GM19193 (cell line): Measurements from ENCODE around the gene NSMCE3.

Source experiments
- POLR2A ChIP-seq: IDR thresholded peaks from 4 replicates; pipeline ENCODE4 v1.6.1; 2011; ENCODE audit not compliant: insufficient read depth, insufficient read length; ENCODE audit errors: extremely low read depth

The NSMCE3 gene

GRCh38 chr15:29269485-29270168, at the start of gene NSMCE3:
TSS of gene NSMCE3 (minus strand) at chr15:29269822. CDS start at chr15:29269705, 117 bp downstream.
- TF ChIP-seq POLR2A = peak; percentile 90

GRCh38 chr15:29316422-29316821, 46.8 kb upstream of the NSMCE3 start:
- TF ChIP-seq POLR2A = no peak

GRCh38 chr15:29312387-29312786, 42.8 kb upstream of the NSMCE3 start:
- no peak for TF ChIP-seq POLR2A

- TF ChIP-seq POLR2A = no peak
These were observed 42.1 kb upstream of the NSMCE3 start for GRCh38 chr15:29311696-29312095.

GRCh38 chr15:29309139-29309538, 39.5 kb upstream of the NSMCE3 start:
- no peak for TF ChIP-seq POLR2A

- TF ChIP-seq POLR2A = no peak
These were observed 38.7 kb upstream of the NSMCE3 start for GRCh38 chr15:29308299-29308698.

- TF ChIP-seq POLR2A = no peak
These were observed 35.9 kb upstream of the NSMCE3 start for GRCh38 chr15:29305556-29305955.

GRCh38 chr15:29302871-29303270, 33.2 kb upstream of the NSMCE3 start:
- no peak for TF ChIP-seq POLR2A

- TF ChIP-seq POLR2A = no peak
These were observed 30.2 kb upstream of the NSMCE3 start for GRCh38 chr15:29299784-29300183.

- no peak for TF ChIP-seq POLR2A
These were observed 29.7 kb upstream of the NSMCE3 start for GRCh38 chr15:29299331-29299730.

- TF ChIP-seq POLR2A = no peak
These were observed 25.2 kb upstream of the NSMCE3 start for GRCh38 chr15:29294732-29295325.

GRCh38 chr15:29291067-29291845, 21.6 kb upstream of the NSMCE3 start:
- no peak for TF ChIP-seq POLR2A

- TF ChIP-seq POLR2A = no peak
These were observed 19.6 kb upstream of the NSMCE3 start for GRCh38 chr15:29289173-29289572.

- no peak for TF ChIP-seq POLR2A
These were observed 15.8 kb upstream of the NSMCE3 start for GRCh38 chr15:29285386-29285785.

- TF ChIP-seq POLR2A = no peak
These were observed 13.8 kb upstream of the NSMCE3 start for GRCh38 chr15:29283381-29283780.

GRCh38 chr15:29280514-29280913, 10.9 kb upstream of the NSMCE3 start:
- TF ChIP-seq POLR2A = no peak
